Gastrocnemius medialis (tissue), 4 donors: ENCODE data around the gene LCE2A.

Experiments
- POLR2A ChIP-seq, 2 donors: fragments of 450-650 bp; IDR thresholded peaks; one replicate each; pipeline ENCODE4 v1.6.1; 2017; ENCODE audit warnings: antibody characterized with exemption in 2 of 2, mild to moderate bottlenecking in 2 of 2, moderate library complexity in 2 of 2
- TF ChIP-seq, protein P1 (sequence below), 5 experiments: fragments of 450-650 bp in 3 of 5; fragments of 200-600 bp in 2 of 5; sonication (generic) in 2 of 5; IDR thresholded peaks in 4 of 5; conservative IDR thresholded peaks in 1 of 5; 1 replicate in 4 of 5; 2 replicates in 1 of 5; pipeline ENCODE4 v1.5.1; 2016 to 2019; ENCODE audit warnings: antibody characterized with exemption in 5 of 5, mild to moderate bottlenecking in 3 of 5, moderate library complexity in 3 of 5

- TF ChIP-seq, protein P1, sequence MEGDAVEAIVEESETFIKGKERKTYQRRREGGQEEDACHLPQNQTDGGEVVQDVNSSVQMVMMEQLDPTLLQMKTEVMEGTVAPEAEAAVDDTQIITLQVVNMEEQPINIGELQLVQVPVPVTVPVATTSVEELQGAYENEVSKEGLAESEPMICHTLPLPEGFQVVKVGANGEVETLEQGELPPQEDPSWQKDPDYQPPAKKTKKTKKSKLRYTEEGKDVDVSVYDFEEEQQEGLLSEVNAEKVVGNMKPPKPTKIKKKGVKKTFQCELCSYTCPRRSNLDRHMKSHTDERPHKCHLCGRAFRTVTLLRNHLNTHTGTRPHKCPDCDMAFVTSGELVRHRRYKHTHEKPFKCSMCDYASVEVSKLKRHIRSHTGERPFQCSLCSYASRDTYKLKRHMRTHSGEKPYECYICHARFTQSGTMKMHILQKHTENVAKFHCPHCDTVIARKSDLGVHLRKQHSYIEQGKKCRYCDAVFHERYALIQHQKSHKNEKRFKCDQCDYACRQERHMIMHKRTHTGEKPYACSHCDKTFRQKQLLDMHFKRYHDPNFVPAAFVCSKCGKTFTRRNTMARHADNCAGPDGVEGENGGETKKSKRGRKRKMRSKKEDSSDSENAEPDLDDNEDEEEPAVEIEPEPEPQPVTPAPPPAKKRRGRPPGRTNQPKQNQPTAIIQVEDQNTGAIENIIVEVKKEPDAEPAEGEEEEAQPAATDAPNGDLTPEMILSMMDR (IDR thresholded peaks at IDR 0.05 in 4 of 5, conservative IDR thresholded peaks at IDR 0.05 in 1 of 5) = no peak
- no peak for TF ChIP-seq POLR2A (IDR thresholded peaks at IDR 0.05)
Measured at GRCh38 chr1:152745289-152745704, 47.2 kb downstream of the LCE2A start.
